HepG2 (cell line): ENCODE data around the gene TUBB. TPM values are rescaled to one million over a fixed set of nuclear protein-coding genes. Genes with fewer than 3 reads are reported as not detected.

Experiments used
- KLF12 ChIP-seq: sonication (generic); formaldehyde crosslinking; IDR thresholded peaks from 2 replicates; pipeline ENCODE4 v1.4.0; 2020; ENCODE audit warnings: missing genetic modification reagents, borderline replicate concordance
- MBNL3 ChIP-seq: fragments of 250-450 bp; sonication (Bioruptor Pico); conservative IDR thresholded peaks from 2 replicates; pipeline ENCODE4 v1.8.0; 2022; ENCODE audit warnings: mild to moderate bottlenecking, inconsistent platforms
- SYNCRIP ChIP-seq: fragments of 200-400 bp; formaldehyde crosslinking; IDR thresholded peaks from 2 replicates; pipeline ENCODE4 v1.6.1; 2018; ENCODE audit warnings: mild to moderate bottlenecking, low read depth, low read length; ENCODE audit not compliant: insufficient read depth
- ZBTB37 ChIP-seq: sonication (generic); formaldehyde crosslinking; IDR thresholded peaks from 2 replicates; pipeline ENCODE4 v1.4.0; 2020; ENCODE audit warnings: mild to moderate bottlenecking, missing genetic modification reagents
- ZBTB42 ChIP-seq: sonication (generic); formaldehyde crosslinking; IDR thresholded peaks from 2 replicates; pipeline ENCODE4 v1.5.0; 2020; ENCODE audit warnings: mild to moderate bottlenecking, missing genetic modification reagents
- ZBTB8A ChIP-seq: sonication (generic); formaldehyde crosslinking; IDR thresholded peaks from 2 replicates; pipeline ENCODE4 v1.4.0; 2020; ENCODE audit warnings: mild to moderate bottlenecking, low read depth, missing genetic modification reagents, borderline replicate concordance
- ZFYVE20 ChIP-seq: sonication (generic); formaldehyde crosslinking; IDR thresholded peaks from 2 replicates; pipeline ENCODE4 v1.8.0; 2023; ENCODE audit warnings: low read depth, mild to moderate bottlenecking, moderate library complexity, missing genetic modification reagents, borderline replicate concordance
- ZNF280B ChIP-seq: sonication (generic); formaldehyde crosslinking; IDR thresholded peaks from 2 replicates; pipeline ENCODE4 v1.5.0; 2020; ENCODE audit warnings: missing genetic modification reagents, mild to moderate bottlenecking, borderline replicate concordance
- ZNF337 ChIP-seq: sonication (generic); formaldehyde crosslinking; IDR thresholded peaks from 2 replicates; pipeline ENCODE4 v1.5.1; 2020; ENCODE audit warnings: missing genetic modification reagents, low read depth, mild to moderate bottlenecking, borderline replicate concordance
- ZNF747 ChIP-seq: sonication (generic); formaldehyde crosslinking; IDR thresholded peaks from 2 replicates; pipeline ENCODE4 v1.8.1; 2023; ENCODE audit warnings: missing genetic modification reagents, mild to moderate bottlenecking, borderline replicate concordance
- polyA plus RNA-seq, 8 experiments: library from polyadenylated mRNA; depleted of rRNA in 3 of 8; stranded (reverse) in 7 of 8; unstranded in 1 of 8; fragments of >200 nt; fragmentation: Illumina TruSeq in 4 of 8; extraction: Trizol in 4 of 8; gene quantifications; 2 replicates each; pipeline versions ENCODE4 v1.2.1 to v1.2.3, GENCODE V29; 2011 to 2016; ENCODE audit warnings: low read depth in 4 of 8, missing spikeins in 1 of 8, mixed read lengths in 1 of 8; ENCODE audit not compliant: insufficient read depth in 1 of 8
- total RNA-seq, 5 experiments: library from RNA; depleted of rRNA; stranded (reverse); fragments of >200 nt; fragmentation: Illumina TruSeq; extraction: Trizol; gene quantifications; 2 replicates each; pipeline ENCODE4 v1.2.3, GENCODE V29; 2016; ENCODE audit warnings: low read depth in 1 of 5
- TF ChIP-seq, protein P1 (sequence below): sonication (generic); formaldehyde crosslinking; IDR thresholded peaks from 2 replicates; pipeline ENCODE4 v1.5.0; 2020; ENCODE audit warnings: mild to moderate bottlenecking, missing genetic modification reagents
- TF ChIP-seq, protein P2 (sequence below): sonication (generic); formaldehyde crosslinking; IDR thresholded peaks from 2 replicates; pipeline ENCODE4 v1.4.0; 2020; ENCODE audit warnings: low read depth, mild to moderate bottlenecking, missing genetic modification reagents
- TF ChIP-seq, protein P3 (sequence below): sonication (generic); formaldehyde crosslinking; IDR thresholded peaks from 2 replicates; pipeline ENCODE4 v1.8.1; 2023; ENCODE audit warnings: mild to moderate bottlenecking, inconsistent platforms, moderate library complexity, missing genetic modification reagents, borderline replicate concordance
- TF ChIP-seq, protein P4 (sequence below): IDR thresholded peaks from 2 replicates; pipeline ENCODE4 v1.6.1; 2012; ENCODE audit warnings: low read length, improper control_type of control experiment

TUBB gene
- total and polyA plus RNA-seq, 2 of the 13 experiments (the other 11 are each of a cell fraction or from before 2014, with no cell fraction given) = 911 to 1,163 TPM

- TF ChIP-seq ZNF747 (CRISPR knock-in tag) = peak; percentile 81
- peak; percentile 91; the same call in 1 of the 2 replicates for TF ChIP-seq KLF12 (CRISPR knock-in tag)
- TF ChIP-seq, protein P1, sequence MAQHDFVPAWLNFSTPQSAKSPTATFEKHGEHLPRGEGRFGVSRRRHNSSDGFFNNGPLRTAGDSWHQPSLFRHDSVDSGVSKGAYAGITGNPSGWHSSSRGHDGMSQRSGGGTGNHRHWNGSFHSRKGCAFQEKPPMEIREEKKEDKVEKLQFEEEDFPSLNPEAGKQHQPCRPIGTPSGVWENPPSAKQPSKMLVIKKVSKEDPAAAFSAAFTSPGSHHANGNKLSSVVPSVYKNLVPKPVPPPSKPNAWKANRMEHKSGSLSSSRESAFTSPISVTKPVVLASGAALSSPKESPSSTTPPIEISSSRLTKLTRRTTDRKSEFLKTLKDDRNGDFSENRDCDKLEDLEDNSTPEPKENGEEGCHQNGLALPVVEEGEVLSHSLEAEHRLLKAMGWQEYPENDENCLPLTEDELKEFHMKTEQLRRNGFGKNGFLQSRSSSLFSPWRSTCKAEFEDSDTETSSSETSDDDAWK (CRISPR knock-in tag) = no peak
- 0 out of 2 replicates have a peak, but pooled peaks have one; percentile 42 for TF ChIP-seq ZNF280B (CRISPR knock-in tag)
- TF ChIP-seq ZBTB37 (CRISPR knock-in tag) = no peak
- TF ChIP-seq ZBTB8A (CRISPR knock-in tag) = no peak
- no peak for TF ChIP-seq ZBTB42 (CRISPR knock-in tag)
- no peak for TF ChIP-seq SYNCRIP
- TF ChIP-seq, protein P2, sequence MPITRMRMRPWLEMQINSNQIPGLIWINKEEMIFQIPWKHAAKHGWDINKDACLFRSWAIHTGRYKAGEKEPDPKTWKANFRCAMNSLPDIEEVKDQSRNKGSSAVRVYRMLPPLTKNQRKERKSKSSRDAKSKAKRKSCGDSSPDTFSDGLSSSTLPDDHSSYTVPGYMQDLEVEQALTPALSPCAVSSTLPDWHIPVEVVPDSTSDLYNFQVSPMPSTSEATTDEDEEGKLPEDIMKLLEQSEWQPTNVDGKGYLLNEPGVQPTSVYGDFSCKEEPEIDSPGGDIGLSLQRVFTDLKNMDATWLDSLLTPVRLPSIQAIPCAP (CRISPR knock-in tag) = no peak
- TF ChIP-seq ZFYVE20 (CRISPR knock-in tag) = no peak
- TF ChIP-seq, protein P3, sequence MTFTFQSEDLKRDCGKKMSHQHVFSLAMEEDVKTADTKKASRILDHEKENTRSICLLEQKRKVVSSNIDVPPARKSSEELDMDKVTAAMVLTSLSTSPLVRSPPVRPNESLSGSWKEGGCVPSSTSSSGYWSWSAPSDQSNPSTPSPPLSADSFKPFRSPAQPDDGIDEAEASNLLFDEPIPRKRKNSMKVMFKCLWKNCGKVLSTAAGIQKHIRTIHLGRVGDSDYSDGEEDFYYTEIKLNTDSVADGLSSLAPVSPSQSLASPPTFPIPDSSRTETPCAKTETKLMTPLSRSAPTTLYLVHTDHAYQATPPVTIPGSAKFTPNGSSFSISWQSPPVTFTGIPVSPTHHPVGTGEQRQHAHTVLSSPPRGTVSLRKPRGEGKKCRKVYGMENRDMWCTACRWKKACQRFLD = no peak
- TF ChIP-seq ZNF337 = no peak
- TF ChIP-seq, protein P4, sequence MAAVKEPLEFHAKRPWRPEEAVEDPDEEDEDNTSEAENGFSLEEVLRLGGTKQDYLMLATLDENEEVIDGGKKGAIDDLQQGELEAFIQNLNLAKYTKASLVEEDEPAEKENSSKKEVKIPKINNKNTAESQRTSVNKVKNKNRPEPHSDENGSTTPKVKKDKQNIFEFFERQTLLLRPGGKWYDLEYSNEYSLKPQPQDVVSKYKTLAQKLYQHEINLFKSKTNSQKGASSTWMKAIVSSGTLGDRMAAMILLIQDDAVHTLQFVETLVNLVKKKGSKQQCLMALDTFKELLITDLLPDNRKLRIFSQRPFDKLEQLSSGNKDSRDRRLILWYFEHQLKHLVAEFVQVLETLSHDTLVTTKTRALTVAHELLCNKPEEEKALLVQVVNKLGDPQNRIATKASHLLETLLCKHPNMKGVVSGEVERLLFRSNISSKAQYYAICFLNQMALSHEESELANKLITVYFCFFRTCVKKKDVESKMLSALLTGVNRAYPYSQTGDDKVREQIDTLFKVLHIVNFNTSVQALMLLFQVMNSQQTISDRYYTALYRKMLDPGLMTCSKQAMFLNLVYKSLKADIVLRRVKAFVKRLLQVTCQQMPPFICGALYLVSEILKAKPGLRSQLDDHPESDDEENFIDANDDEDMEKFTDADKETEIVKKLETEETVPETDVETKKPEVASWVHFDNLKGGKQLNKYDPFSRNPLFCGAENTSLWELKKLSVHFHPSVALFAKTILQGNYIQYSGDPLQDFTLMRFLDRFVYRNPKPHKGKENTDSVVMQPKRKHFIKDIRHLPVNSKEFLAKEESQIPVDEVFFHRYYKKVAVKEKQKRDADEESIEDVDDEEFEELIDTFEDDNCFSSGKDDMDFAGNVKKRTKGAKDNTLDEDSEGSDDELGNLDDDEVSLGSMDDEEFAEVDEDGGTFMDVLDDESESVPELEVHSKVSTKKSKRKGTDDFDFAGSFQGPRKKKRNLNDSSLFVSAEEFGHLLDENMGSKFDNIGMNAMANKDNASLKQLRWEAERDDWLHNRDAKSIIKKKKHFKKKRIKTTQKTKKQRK = no peak
- no peak for TF ChIP-seq MBNL3 (CRISPR knock-in tag)
Observed at GRCh38 chr6:30719791-30720737, at the start of gene TUBB (continued).
